OCI-LY7 (cell line): Measurements from ENCODE around the gene CEP126.

Experiments used
- EZH2phosphoT487 ChIP-seq: fragments of 200-600 bp; sonication (generic); IDR thresholded peaks from 2 replicates; pipeline ENCODE4 v1.6.1; 2018; ENCODE audit warnings: low read depth, borderline replicate concordance, mild to moderate bottlenecking, mixed run types, antibody characterized with exemption, low read length, moderate library complexity, mixed read lengths
- TF ChIP-seq, protein P1 (sequence below): fragments of 200-600 bp; sonication (generic); conservative IDR thresholded peaks from 2 replicates; pipeline ENCODE4 v1.5.1; 2014; ENCODE audit warnings: mild to moderate bottlenecking, antibody characterized with exemption, low read length, moderate library complexity, mixed read lengths

GRCh38 chr11:101909087-101909486 is 5.7 kb upstream of the CEP126 start:
- TF ChIP-seq, protein P1, sequence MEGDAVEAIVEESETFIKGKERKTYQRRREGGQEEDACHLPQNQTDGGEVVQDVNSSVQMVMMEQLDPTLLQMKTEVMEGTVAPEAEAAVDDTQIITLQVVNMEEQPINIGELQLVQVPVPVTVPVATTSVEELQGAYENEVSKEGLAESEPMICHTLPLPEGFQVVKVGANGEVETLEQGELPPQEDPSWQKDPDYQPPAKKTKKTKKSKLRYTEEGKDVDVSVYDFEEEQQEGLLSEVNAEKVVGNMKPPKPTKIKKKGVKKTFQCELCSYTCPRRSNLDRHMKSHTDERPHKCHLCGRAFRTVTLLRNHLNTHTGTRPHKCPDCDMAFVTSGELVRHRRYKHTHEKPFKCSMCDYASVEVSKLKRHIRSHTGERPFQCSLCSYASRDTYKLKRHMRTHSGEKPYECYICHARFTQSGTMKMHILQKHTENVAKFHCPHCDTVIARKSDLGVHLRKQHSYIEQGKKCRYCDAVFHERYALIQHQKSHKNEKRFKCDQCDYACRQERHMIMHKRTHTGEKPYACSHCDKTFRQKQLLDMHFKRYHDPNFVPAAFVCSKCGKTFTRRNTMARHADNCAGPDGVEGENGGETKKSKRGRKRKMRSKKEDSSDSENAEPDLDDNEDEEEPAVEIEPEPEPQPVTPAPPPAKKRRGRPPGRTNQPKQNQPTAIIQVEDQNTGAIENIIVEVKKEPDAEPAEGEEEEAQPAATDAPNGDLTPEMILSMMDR, result no peak
- TF ChIP-seq EZH2phosphoT487, result no peak
